PC-9 (cell line): Measurements from ENCODE around the gene MACROD2.
"Not testable (repeated sequence)": the region's sequence is repeated elsewhere in the genome, so short reads cannot be mapped to it uniquely, and the experiment has no call there.

Experiments
- EZH2 ChIP-seq: fragments of 200-600 bp; sonication (generic); IDR thresholded peaks from 2 replicates; pipeline ENCODE4 v1.8.0; 2017; ENCODE audit warnings: antibody characterized with exemption, low read depth
- TF ChIP-seq, protein P1 (sequence below): fragments of 200-600 bp; sonication (generic); conservative IDR thresholded peaks from 2 replicates; pipeline ENCODE4 v1.6.1; 2017; ENCODE audit warnings: mixed run types, antibody characterized with exemption, mild to moderate bottlenecking, moderate library complexity

- TF ChIP-seq, protein P1, sequence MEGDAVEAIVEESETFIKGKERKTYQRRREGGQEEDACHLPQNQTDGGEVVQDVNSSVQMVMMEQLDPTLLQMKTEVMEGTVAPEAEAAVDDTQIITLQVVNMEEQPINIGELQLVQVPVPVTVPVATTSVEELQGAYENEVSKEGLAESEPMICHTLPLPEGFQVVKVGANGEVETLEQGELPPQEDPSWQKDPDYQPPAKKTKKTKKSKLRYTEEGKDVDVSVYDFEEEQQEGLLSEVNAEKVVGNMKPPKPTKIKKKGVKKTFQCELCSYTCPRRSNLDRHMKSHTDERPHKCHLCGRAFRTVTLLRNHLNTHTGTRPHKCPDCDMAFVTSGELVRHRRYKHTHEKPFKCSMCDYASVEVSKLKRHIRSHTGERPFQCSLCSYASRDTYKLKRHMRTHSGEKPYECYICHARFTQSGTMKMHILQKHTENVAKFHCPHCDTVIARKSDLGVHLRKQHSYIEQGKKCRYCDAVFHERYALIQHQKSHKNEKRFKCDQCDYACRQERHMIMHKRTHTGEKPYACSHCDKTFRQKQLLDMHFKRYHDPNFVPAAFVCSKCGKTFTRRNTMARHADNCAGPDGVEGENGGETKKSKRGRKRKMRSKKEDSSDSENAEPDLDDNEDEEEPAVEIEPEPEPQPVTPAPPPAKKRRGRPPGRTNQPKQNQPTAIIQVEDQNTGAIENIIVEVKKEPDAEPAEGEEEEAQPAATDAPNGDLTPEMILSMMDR, result not testable (repeated sequence)
- TF ChIP-seq EZH2, result not testable (repeated sequence)
These were observed 1021.6 kb downstream of the MACROD2 start for GRCh38 chr20:15016875-15017274.
